Loucy (cell line): ENCODE data around the gene PAPSS2.

ENCODE experiments used
- EZH2phosphoT487 ChIP-seq: fragments of 200-600 bp; IDR thresholded peaks from 2 replicates; pipeline ENCODE4 v1.6.1; 2018; ENCODE audit warnings: antibody characterized with exemption, mild to moderate bottlenecking, moderate library complexity, borderline replicate concordance
- TF ChIP-seq, protein P1 (sequence below): fragments of 200-600 bp; sonication (generic); conservative IDR thresholded peaks from 2 replicates; pipeline ENCODE4 v1.5.1; 2014; ENCODE audit warnings: mild to moderate bottlenecking, antibody characterized with exemption, low read length

DNA sequence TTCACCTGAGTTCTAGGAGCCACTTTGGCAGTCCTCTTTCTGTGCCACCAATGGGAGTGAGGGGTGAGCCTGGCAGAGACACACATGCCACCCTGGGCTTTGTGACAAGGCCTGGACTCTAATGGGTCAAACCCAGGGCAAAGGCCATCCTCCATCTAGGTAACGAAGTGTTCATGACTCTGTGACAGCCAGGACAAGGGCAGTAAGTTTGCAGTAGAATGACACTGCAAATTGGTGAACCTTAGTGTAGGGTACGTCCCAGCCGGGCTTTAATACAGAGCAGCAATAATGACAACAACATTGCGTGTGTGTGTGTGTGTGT lies 43.3 kb downstream of the PAPSS2 start:
- TF ChIP-seq, protein P1, sequence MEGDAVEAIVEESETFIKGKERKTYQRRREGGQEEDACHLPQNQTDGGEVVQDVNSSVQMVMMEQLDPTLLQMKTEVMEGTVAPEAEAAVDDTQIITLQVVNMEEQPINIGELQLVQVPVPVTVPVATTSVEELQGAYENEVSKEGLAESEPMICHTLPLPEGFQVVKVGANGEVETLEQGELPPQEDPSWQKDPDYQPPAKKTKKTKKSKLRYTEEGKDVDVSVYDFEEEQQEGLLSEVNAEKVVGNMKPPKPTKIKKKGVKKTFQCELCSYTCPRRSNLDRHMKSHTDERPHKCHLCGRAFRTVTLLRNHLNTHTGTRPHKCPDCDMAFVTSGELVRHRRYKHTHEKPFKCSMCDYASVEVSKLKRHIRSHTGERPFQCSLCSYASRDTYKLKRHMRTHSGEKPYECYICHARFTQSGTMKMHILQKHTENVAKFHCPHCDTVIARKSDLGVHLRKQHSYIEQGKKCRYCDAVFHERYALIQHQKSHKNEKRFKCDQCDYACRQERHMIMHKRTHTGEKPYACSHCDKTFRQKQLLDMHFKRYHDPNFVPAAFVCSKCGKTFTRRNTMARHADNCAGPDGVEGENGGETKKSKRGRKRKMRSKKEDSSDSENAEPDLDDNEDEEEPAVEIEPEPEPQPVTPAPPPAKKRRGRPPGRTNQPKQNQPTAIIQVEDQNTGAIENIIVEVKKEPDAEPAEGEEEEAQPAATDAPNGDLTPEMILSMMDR = no peak
- no peak for TF ChIP-seq EZH2phosphoT487
